ENCODE results near the gene SORCS1. TPM values are rescaled to one million over a fixed set of nuclear protein-coding genes. Genes with fewer than 3 reads are reported as not detected.

The SORCS1 gene
- total and polyA plus RNA-seq, 2 of the 8 experiments (the other 6 are each of a cell fraction or from before 2014, with no cell fraction given): 4.1 to 4.6 TPM

GRCh38 chr10:106537866-106538265 lies 626.6 kb downstream of the SORCS1 start:
- Histone ChIP-seq H2BK12ac (ENCODE audit: low read depth, low read length) (no peak overlapping the region), H4K8ac (ENCODE audit: extremely low read depth, insufficient read depth, low read length) (no peak overlapping the region), H4K91ac (replicated peaks; ENCODE audit: insufficient read length, low read length) (no peak overlapping the region), H3K36me3 (ENCODE audit: control insufficient read depth in 2 of 4, insufficient read depth in 4 of 4, low read length in 3 of 4) (no peaks in the 10 kb centered on the region), H3K27ac (ENCODE audit: low read depth, low read length) (no peak overlapping the region), H3K56ac (replicated peaks; ENCODE audit: insufficient read length, low read depth, low read length) (no peak overlapping the region), H3K79me1 (ENCODE audit: low read depth, low read length) (no peaks in the 10 kb centered on the region), H3K27me3 (replicated peaks in 1 of 4; ENCODE audit: control insufficient read depth in 3 of 4, extremely low read depth in 1 of 4, insufficient read depth in 3 of 4, low read length in 3 of 4) (peaks cover 29 to 63% (median 55%) of the 10 kb centered on the region in 4 experiments), H3K9ac (replicated peaks in 1 of 4; ENCODE audit: extremely low read depth in 1 of 4, low read depth in 3 of 4, low read length in 3 of 4) (no peak overlapping the region), H3K14ac (ENCODE audit: insufficient read length) (no peak overlapping the region), H3K23ac (ENCODE audit: insufficient read length) (no peak overlapping the region), H2BK120ac (replicated peaks; ENCODE audit: low read depth, low read length) (no peak overlapping the region), H3K79me2 (ENCODE audit: control insufficient read depth in 1 of 2, insufficient read depth in 2 of 2, low read length in 2 of 2) (no peaks in the 10 kb centered on the region), H2BK20ac (ENCODE audit: low read length) (no peak overlapping the region), H3K4ac (replicated peaks; ENCODE audit: insufficient read length, low read depth, low read length) (no peak overlapping the region), H3K23me2 (ENCODE audit: low read depth, low read length) (no peaks in the 10 kb centered on the region; the same call in 1 of the 2 replicates), H3K4me3 (ENCODE audit: extremely low read depth in 1 of 4, insufficient read depth in 2 of 4, low read depth in 3 of 4, low read length in 4 of 4) (no peak overlapping the region), H2AFZ (ENCODE audit: low read length) (no peak overlapping the region), H2BK5ac (ENCODE audit: low read depth, low read length) (no peak overlapping the region), H3K4me2 (ENCODE audit: insufficient read depth in 1 of 2, low read depth in 2 of 2, low read length in 2 of 2) (no peak overlapping the region), H4K5ac (ENCODE audit: insufficient read length, low read depth, low read length) (no peak overlapping the region), H3K9me3 (ENCODE audit: insufficient read depth in 2 of 2, low read depth in 1 of 2, low read length in 1 of 2) (peaks cover 3% of the 10 kb centered on the region in 2 experiments; a peak in 1 of 4 replicates), H2AK5ac (ENCODE audit: low read depth, low read length) (no peak overlapping the region; the same call in 1 of the 2 replicates), H3K4me1 (replicated peaks in 1 of 4; ENCODE audit: control insufficient read depth in 3 of 4, insufficient read depth in 4 of 4, low read length in 3 of 4) (no peaks in the 10 kb centered on the region), H4K20me1 (replicated peaks in 1 of 2; ENCODE audit: control insufficient read depth in 1 of 2, insufficient read depth in 2 of 2, low read length in 2 of 2) (peaks cover 2 to 5% of the 10 kb centered on the region in 2 experiments), H2BK15ac (ENCODE audit: low read length) (no peak overlapping the region), H3K18ac (ENCODE audit: extremely low read depth, low read length) (no peak overlapping the region)
- ChIA-PET CTCF (ENCODE audit: partially characterized antibody) (no interaction called here), POLR2A (ENCODE audit: partially characterized antibody) (no interaction called here)
- no peak for DNase-seq (ENCODE audit: low read depth in 1 of 2, low spot score in 2 of 2)
- WGBS, 2 experiments (ENCODE audit: extremely low coverage in 1 of 2, insufficient coverage in 1 of 2, insufficient read length in 1 of 2, insufficient replicate concordance in 2 of 2, low coverage in 1 of 2, low lambda C conversion rate in 2 of 2, missing lambda C conversion rate in 1 of 2): 90% methylated on average over 5 of the region's 5 CpGs; no CpG with 5 or more reads in 1 of the 2 experiments
- FAIRE-seq: no peak
- no peak for TF ChIP-seq KDM5A (IDR thresholded peaks at IDR 0.05; ENCODE audit: low read length)
- TF ChIP-seq RFX5 (IDR thresholded peaks at IDR 0.05; ENCODE audit: borderline replicate concordance, low read depth, low read length): no peak
- TF ChIP-seq GABPA (IDR thresholded peaks at IDR 0.05; ENCODE audit: borderline replicate concordance, insufficient read depth, low read length): no peak
- TF ChIP-seq CBX5 (IDR thresholded peaks at IDR 0.05; ENCODE audit: low read depth, low read length): no peak
- TF ChIP-seq SP2 (IDR thresholded peaks at IDR 0.05; ENCODE audit: low read length): no peak
- no peak for TF ChIP-seq ZNF274 (IDR thresholded peaks at IDR 0.05; ENCODE audit: borderline replicate concordance, extremely low read depth, low read length)
- no peak for TF ChIP-seq CHD1 (IDR thresholded peaks at IDR 0.05; ENCODE audit: low read depth, low read length)
- no peak for TF ChIP-seq NANOG (IDR thresholded peaks at IDR 0.05; ENCODE audit: insufficient read depth, low read depth, low read length, poor library complexity, severe bottlenecking)
- no peak for TF ChIP-seq POU5F1 (IDR thresholded peaks at IDR 0.05; ENCODE audit: low read depth, low read length)
- TF ChIP-seq CBX8 (IDR thresholded peaks at IDR 0.05; ENCODE audit: borderline replicate concordance, low read depth, low read length): no peak
- TF ChIP-seq FOSL1 (IDR thresholded peaks at IDR 0.05; ENCODE audit: insufficient read depth, low read depth, low read length): no peak
